Smooth muscle cell (in vitro differentiated cells): ENCODE measurements around the gene RPL41. TPM values are rescaled to one million over a fixed set of nuclear protein-coding genes. Genes with fewer than 3 reads are reported as not detected.

Experiments used
- DNase-seq: peaks from one replicate; lab custom pipeline; 2025; ENCODE audit not compliant: unreplicated experiment; lab: John Stamatoyannopoulos, UW
- H2AFZ ChIP-seq: fragments of 200-600 bp; sonication (generic); 2 replicates; pipeline ENCODE4 v1.6.0; 2016; ENCODE audit warnings: antibody characterized with exemption, low read depth, mild to moderate bottlenecking
- H3F3A ChIP-seq: fragments of 200-600 bp; sonication (generic); 2 replicates; pipeline ENCODE4 v1.6.0; 2017; ENCODE audit warnings: antibody characterized with exemption, low read depth
- H3K27ac ChIP-seq: fragments of 200-600 bp; sonication (generic); 2 replicates; pipeline ENCODE4 v1.5.1; 2016; ENCODE audit warnings: low read depth, mild to moderate bottlenecking
- H3K27me3 ChIP-seq: fragments of 200-600 bp; sonication (generic); 2 replicates; pipeline ENCODE4 v1.6.1; 2016; ENCODE audit warnings: low read depth, mild to moderate bottlenecking
- H3K36me3 ChIP-seq: fragments of 200-600 bp; sonication (generic); 2 replicates; pipeline ENCODE4 v1.5.1; 2016; ENCODE audit warnings: low read depth
- H3K4me1 ChIP-seq: fragments of 200-600 bp; sonication (generic); 2 replicates; pipeline ENCODE4 v1.5.1; 2016; ENCODE audit warnings: low read depth
- H3K4me2 ChIP-seq: fragments of 200-600 bp; sonication (generic); 2 replicates; pipeline ENCODE4 v1.6.0; 2016; ENCODE audit warnings: mild to moderate bottlenecking
- H3K4me3 ChIP-seq: fragments of 200-600 bp; sonication (generic); 2 replicates; pipeline ENCODE4 v1.5.1; 2016; ENCODE audit warnings: mild to moderate bottlenecking
- H3K79me2 ChIP-seq: fragments of 200-600 bp; sonication (generic); 2 replicates; pipeline ENCODE4 v1.6.0; 2016; ENCODE audit warnings: low read depth, mild to moderate bottlenecking
- H3K9ac ChIP-seq: fragments of 200-600 bp; sonication (generic); 2 replicates; pipeline ENCODE4 v1.6.0; 2016; ENCODE audit warnings: low read depth
- H3K9me3 ChIP-seq: fragments of 200-600 bp; sonication (generic); replicated peaks from 2 replicates; pipeline ENCODE4 v1.5.1; 2016; ENCODE audit warnings: low read depth
- H4K20me1 ChIP-seq: fragments of 200-600 bp; sonication (generic); 2 replicates; pipeline ENCODE4 v1.6.0; 2016; ENCODE audit warnings: low read depth
- CTCF ChIP-seq: fragments of 200-600 bp; sonication (generic); IDR thresholded peaks from 2 replicates; pipeline ENCODE4 v1.5.1; 2017; ENCODE audit warnings: borderline replicate concordance, mild to moderate bottlenecking, antibody characterized with exemption; ENCODE audit not compliant: insufficient read depth, poor library complexity, severe bottlenecking
- WGBS: methylation state at CpG from one replicate; pipeline ENCODE4 v1.1.7; 2016; ENCODE audit warnings: low lambda C conversion rate; 5-methylcytosine and 5-hydroxymethylcytosine counted together
- polyA plus RNA-seq: library from polyadenylated mRNA; unstranded; fragments of >200 nt; fragmentation: Nextera tagmentation; extraction: Ambion mirVana; gene quantifications from 2 replicates; pipeline ENCODE4 v1.2.1, GENCODE V29; 2016
- total RNA-seq: library from RNA; depleted of rRNA; stranded (reverse); fragments of >200 nt; gene quantifications from 2 replicates; pipeline ENCODE4 v1.2.3, GENCODE V29; 2014

RPL41 gene
- total and polyA plus RNA-seq, 2 experiments from 2014 or later = 2,414 to 3,246 TPM

- Histone ChIP-seq H3K9me3 (no peaks in the 10 kb centered on the region), H3K4me2 (peak within 1 kb of the TSS; percentile 90), H3K27me3 (no peaks in the 10 kb centered on the region), H3K4me3 (peak within 1 kb of the TSS; percentile 82), H3K4me1 (peaks cover 21% of the 10 kb centered on the region), H3K27ac (peak within 1 kb of the TSS; percentile 92), H2AFZ (peak within 1 kb of the TSS; percentile 10), H3F3A (peaks cover 14% of the 10 kb centered on the region), H3K79me2 (peaks cover 14% of the 10 kb centered on the region), H4K20me1 (no peaks in the 10 kb centered on the region), H3K9ac (peak within 1 kb of the TSS; percentile 75), H3K36me3 (no peaks in the 10 kb centered on the region)
- DNase-seq = peak; percentile 89
- under 1% methylated on average over 49 of the region's 49 CpGs for WGBS
- no peak for TF ChIP-seq CTCF
Observed at GRCh38 chr12:56127888-56128669, 11.6 kb downstream of the RPL41 start, which contains the start of gene ESYT1. Gene ESYT1, plus strand, starts transcription at chr12:56128267. Its CDS starts 53 bp downstream, at chr12:56128320.

GRCh38 chr12:56128670-56129205, 12.3 kb downstream of the RPL41 start:
- H3K79me2 ChIP-seq = peaks cover 14% of the 10 kb centered on the region
- H3K9me3 ChIP-seq = no peaks in the 10 kb centered on the region
- DNase-seq = peak; percentile 46
- H3K4me1 ChIP-seq = peaks cover 21% of the 10 kb centered on the region
- H3K36me3 ChIP-seq = no peaks in the 10 kb centered on the region
- H3K9ac ChIP-seq = peak overlapping the region; percentile 53
- H3K27ac ChIP-seq = peak overlapping the region; percentile 64
- peak overlapping the region; percentile 90 for H3K4me2 ChIP-seq
- no peaks in the 10 kb centered on the region for H3K27me3 ChIP-seq
- H2AFZ ChIP-seq = peak overlapping the region; percentile 10
- no peak for TF ChIP-seq CTCF
- WGBS = under 1% methylated on average over 19 of the region's 20 CpGs
- H3F3A ChIP-seq = peaks cover 14% of the 10 kb centered on the region
- H4K20me1 ChIP-seq = no peaks in the 10 kb centered on the region
- peak overlapping the region; percentile 82 for H3K4me3 ChIP-seq

GRCh38 chr12:56129206-56129941, 12.9 kb downstream of the RPL41 start:
- Histone ChIP-seq H3K27me3 (no peaks in the 10 kb centered on the region), H3K27ac (peak overlapping the region; percentile 64), H3K9ac (peak overlapping the region; percentile 53), H4K20me1 (no peaks in the 10 kb centered on the region), H2AFZ (peak overlapping the region; percentile 10), H3K36me3 (no peaks in the 10 kb centered on the region), H3F3A (peaks cover 14% of the 10 kb centered on the region), H3K4me3 (peak overlapping the region; percentile 82), H3K79me2 (peaks cover 14% of the 10 kb centered on the region), H3K4me1 (peaks cover 21% of the 10 kb centered on the region), H3K4me2 (peak overlapping the region; percentile 90), H3K9me3 (no peaks in the 10 kb centered on the region)
- no peak for TF ChIP-seq CTCF
- peak; percentile 25 for DNase-seq
- WGBS = 6% methylated on average over 28 of the region's 29 CpGs
